GM18870 (cell line): ENCODE data around the gene PRLH.
"Not testable (repeated sequence)": the region's sequence is repeated elsewhere in the genome, so short reads cannot be mapped to it uniquely, and the experiment has no call there.

Experiments used
- ATAC-seq: cut with Tn5 transposase; IDR thresholded peaks from one replicate; pipeline ENCODE4 v1.9.1; 2021; ENCODE audit warnings: moderate library complexity; ENCODE audit not compliant: unreplicated experiment

PRLH gene

DNA sequence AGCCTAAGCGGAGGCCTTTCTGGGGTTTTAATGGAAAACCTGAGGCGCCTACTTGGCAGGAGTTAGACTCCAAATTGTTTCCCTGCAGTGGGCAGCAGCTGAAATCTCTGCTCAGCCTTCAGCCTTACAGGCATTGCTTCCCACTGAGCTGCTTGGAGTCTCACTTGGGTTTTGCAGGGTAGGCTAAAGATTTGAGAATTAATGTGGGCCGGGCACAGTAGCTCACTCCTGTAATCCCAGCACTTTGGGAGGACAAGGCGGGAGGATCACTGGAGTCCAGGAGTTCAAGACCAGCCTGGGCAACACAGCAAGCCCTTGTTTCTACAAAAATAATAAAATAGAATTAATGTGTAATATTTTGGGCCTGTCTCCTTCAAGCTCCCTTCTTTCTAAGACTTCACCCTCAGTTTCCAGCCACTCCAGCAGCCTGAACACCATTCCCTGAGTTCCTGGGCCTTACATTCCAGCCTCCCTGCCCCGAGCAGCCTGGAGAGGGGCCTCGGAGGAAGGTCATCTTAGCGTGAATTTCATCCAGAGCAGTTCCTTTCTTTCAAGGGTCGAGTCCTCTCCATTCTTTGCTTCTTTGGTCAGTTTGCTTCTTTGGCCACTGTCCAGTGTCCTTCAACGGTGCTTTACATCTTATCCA lies 33.2 kb downstream of the PRLH start:
- ATAC-seq, result no peak

DNA sequence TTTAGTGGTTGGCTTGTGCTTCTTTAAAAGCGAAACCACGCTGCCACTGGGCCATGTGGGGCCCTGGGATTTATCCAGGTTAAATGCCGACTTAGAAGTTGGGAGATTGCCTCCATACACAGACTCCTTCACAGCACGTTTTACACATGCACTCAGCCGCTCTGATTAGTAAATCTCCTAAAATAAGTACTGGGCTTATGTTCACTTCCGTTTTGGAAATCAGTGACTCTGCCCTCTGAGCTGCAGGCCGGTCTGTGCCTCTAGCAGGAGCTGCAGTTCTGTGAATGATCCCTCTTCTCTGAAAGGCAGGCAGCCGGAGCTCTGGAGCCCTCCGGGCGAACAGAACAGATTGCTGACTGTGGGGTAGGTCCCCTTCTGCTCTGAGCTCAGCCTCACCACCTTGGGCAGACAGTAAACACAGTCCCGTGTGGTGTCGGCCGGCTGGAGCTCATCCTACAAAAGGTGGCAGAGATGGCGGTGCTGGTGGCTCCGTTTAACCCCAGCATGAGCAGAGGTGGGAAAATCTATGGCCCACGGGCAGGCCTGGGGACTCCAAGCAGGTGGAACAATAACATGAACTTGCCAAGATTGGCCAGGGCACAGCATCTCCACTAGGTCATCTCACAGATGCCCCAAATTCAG lies 34.0 kb downstream of the PRLH start:
- no peak for ATAC-seq

DNA sequence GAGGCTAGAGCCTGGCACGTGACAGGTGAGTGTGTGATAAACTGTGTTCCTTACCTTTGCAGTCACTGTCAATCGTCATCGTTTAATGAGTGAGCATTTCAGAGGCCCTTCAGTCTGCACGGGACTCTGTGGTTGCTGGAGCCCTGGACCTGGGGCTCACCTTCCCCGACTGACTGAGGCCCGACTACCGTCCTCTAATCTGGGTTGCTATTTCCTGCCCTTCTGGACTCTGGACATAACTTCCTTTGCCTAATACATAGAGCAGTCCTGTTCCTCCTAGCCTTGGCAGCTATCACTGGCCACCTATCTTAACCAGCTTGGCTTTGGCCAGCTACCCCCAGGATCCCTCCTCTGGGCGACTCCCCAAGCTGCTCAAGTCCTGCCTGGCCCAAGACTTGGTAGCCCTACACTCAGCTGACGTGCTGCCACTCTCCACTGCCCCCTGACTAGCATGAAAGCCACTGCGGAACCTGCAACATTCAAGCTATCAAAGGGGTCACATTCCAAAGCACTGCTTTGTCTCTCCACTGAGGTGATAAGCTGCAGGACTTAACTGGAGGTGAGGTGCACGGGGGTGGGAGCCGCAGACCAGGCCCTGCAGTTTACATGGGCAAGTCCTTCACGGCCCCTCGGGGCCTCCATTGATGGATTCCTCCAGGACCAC lies 35.2 kb downstream of the PRLH start:
- ATAC-seq, result no peak

DNA sequence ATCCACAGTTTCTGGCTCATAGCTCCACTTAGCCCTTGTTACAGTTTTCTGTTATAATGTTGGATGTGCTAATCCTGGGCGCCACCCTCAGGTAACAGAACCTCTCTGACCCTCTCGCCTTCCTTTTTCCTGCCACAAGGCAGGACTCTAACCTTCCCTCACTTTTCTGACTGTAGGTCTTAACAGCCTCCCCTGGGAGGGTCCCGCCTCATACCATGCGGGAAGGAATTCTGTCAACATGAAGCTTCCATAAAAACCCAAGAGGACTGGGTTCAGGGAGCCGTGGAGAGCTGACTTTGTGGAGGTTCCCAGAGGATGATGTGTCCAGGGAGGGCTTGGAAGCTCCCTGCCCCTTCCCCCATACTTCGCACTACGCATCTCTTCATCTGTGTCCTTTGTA lies 36.0 kb downstream of the PRLH start:
- no peak for ATAC-seq

DNA sequence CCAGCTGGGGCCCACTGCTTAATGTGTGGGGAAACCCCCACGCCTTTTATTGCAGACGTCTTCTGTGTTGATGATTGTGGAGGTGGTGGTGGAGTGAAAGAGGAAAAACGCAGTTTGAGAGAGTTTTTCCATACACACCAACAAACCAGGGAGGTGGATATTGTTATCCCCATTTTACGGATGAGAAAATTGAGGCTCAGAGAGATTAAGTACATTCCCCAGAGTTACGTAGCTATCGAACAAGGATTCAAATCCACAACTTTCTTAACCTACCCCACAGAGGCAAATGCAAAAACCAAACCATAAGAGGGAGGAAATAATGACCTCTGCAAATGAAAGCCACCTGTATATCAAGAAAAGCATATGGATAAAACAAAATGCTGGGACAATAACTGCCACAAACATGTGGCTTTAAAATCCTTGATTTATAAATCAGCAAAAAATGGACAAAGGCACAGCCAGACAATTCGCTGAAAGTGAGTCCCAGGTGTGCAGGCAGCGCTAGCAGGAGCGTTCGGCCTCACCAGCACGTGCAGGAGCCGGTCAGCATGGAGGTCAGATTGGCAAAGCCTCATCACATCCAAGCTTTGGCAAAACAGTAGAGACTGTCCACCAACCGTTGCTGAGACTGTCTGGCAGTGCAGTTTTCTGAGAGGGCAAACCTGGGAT lies 36.8 kb downstream of the PRLH start:
- ATAC-seq, result no peak

DNA sequence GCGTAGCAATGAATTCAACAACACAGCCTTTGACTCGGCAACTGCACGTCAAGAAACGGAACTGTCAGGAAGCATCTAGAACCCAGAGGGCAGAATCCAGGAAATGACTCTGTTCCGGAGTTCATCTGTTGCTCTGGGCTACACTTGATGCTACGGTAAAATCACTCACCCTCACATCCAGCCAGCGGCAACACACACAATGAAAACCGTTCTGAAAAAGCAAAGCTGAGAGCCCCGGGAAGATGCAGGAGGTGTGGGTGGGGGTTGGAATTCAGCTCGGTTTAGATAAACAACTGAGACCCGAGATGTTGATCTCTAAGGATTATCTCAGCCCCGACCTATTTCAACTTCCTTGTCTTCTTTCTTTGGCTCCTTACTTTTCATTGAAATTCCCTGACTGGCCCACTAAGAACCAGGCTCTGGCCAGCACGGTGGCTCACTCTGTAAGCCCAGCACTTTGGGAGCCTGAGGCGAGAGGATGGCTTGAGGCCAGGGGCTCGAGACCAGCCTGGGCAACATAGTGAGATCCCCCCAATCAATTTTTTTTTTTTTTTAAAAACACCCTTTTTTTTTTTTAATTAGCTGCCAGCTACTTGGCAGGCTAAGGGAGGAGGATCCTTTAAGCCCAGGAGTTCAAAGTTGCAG lies 37.5 kb downstream of the PRLH start:
- ATAC-seq, result no peak

DNA sequence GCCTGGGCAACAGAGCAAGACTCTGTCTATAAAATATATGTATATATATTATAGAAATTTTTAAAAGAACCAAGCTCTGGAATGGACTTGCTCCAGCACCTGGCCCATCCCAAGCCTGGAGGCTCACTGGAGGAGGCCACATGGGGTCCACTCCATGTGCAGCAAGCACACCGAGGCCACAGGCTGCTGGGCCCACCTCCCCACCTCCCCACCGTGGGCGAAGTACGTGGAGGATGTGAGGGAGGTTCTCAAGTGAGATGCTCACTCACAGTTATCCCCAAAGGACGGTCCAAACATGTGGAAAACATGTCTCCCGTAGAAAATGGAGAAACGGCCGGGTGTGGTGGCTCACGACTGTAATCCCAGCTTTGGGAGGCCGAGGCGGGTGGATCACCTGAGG lies 38.0 kb downstream of the PRLH start:
- no peak for ATAC-seq

DNA sequence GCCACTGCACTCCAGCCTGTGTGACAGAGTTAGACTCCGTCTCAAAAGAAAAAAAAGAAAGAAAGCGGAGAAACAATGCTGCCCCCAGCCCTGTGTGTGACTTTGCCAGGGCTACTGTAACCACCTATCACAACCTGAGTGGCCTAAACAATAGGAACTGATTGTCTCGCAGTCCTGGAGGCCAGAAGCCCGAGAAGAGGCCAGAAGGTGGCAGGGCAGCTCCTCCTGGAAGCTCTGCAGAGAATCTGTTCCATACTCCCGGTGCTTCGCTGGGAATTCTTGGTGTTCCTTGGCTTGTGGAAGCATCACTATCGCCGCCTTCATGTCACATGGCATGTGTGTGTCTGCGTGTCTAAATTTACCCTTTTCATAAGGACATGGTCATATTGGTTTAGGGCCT lies 38.6 kb downstream of the PRLH start:
- ATAC-seq, result no peak

DNA sequence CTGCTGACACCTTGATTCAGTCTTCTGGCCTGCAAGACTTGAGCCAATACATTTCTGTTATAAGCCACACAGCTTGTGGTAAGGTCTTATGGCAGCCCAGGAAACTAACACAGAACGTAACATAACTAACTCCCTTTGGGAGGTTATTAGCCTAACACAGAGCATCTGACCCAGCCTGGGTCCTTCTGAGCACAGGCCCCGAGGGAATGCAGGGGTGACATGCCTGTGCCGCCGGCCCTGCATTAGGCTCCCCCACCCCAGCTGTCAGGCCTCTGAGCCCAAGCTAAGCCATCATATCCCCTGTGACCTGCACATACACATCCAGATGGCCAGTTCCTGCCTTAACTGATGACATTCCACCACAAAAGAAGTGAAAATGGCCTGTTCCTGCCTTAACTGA lies 40.1 kb downstream of the PRLH start:
- ATAC-seq, result not testable (repeated sequence)

DNA sequence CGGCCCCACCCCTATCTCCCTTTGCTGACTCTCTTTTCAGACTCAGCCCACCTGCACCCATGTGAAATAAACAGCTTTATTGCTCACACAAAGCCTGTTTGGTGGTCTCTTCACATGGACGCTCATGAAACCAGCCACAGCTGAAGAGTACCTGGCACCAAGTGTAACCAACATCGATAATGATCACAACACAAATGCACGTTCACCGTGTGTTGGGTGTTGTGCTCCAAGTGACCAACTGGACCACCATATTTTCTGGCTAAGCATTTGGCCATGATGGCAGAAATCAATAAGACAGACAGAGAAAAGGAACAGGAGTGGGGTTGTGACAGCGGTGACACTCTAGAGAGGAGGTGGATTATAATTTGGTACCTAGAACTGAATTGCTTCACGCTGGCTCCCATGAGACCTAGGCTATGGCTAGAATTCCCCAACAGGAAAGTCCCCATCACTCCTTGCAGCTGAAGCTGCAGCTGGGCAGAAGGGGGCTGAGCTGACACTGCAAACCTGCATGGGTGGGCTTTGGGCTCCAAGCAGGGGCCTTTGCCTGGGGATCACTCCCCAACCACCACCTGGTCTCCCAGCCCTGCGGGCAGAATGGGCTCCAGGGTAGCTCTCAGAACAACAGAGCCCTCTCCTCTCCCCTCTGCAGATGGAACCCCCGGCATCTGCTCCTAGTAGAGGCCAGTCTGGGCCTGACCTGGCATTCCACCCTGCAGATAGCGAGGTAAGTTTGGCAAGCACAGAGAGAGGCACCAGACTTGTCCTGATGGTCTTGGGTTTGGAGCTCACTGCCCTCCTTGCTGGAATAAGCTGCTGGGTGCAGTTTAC lies 46.4 kb downstream of the PRLH start:
- ATAC-seq, result no peak

DNA sequence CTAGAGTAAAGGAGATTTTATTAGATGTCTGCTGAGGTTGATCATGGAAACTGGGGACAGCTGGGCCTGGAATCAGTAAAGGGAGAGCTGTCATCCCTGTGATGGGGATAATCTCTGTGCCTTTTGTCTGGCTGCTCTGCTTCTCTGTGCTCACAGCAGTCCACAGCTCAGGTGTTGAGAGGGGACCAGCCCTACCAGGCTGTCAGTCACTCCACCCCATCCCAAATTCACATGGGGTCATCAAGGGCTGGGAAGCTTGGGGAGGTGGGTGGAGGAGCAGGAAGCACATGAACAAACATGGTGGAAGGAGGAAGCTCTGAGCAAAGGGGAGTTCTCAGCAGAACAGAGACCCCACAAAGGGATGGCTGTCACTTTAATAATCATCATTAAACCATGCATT lies 47.3 kb downstream of the PRLH start:
- ATAC-seq, result no peak

DNA sequence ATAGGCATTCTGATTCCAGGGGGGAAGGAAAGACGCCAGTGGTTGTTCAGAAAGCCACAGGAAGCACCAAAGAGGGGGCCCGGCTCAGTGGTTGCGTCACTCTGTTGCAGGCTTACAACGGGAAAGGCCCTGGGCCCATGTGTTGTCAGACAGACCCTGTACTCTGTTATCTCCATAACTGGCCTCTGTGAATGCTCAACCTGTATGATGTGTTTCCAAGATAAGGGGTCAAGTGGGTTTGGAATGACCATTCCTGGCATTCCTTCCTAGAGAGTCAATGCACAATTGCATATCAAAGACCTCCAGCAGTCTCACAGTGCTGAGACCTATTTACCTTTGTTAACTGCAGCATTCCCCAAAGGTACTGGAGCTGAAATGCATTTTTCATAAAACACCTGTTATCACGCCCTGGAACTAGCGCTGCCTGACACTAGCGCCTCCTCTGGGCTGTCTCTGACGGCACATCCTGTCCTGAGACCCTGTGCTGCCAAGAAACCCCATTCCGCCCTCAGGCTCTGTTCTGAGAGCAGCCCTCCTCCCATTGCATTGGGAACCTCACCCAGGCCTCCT lies 47.9 kb downstream of the PRLH start:
- ATAC-seq, result no peak

DNA sequence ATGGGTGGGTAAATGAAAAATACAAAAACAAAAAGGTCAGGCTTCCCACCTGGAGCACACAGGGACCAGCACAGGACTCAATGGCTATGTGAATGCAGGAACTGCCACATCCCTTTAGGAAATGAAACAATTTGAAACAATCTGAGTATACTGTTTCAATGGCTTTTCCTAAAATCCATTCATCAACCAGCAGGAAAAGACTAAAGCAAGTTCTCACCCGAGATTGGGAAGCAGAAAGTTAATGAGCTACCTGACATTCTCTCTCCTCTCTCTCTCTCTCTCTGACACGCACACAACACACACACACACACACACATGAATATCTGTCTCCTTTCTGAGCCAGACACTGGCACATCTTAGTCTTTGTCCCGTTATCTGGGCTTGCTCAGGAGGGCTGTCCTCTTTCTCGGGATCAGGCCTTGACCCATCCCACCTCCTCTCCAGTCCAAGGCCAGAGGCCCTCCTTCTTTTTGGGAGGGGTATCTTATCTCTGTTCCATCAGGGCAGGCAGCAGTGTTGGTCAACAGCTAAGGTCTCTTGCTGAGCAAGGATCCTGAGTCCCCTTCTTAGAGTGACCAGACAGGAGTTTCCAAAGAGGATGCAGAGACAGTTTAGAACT lies 49.4 kb downstream of the PRLH start:
- ATAC-seq, result no peak

DNA sequence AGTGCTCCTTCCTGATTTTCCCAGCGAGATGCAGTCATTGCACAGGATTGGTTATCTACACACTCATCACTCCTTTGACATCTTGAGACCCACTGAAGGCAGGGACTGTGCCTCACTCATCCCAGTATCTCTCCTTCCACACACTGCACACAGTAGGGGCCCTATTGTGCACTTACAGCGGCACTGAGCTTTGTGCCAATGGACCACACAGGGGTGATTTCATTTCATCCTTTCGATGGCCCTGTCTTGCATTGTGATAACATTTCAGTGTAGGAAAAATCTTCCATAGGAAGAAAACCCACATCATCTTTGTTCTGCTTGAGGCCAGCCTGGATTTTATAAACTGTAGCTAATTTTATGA lies 50.0 kb downstream of the PRLH start:
- no peak for ATAC-seq
